Nephron progenitor cell (in vitro differentiated cells): ENCODE measurements around the gene KCNQ1.
A peak's percentile ranks its signal among the peaks of the same experiment; 100 is the strongest.

Experiments used
- DNase-seq: peaks from one replicate; pipeline ENCODE4 v3.0.0; 2021
- H3K27ac Mint-ChIP-seq: 2 replicates; pipeline ENCODE4 v1.8.0; 2021; ENCODE audit warnings: mild to moderate bottlenecking, moderate library complexity, mixed read lengths
- H3K27me3 Mint-ChIP-seq: 2 replicates; pipeline ENCODE4 v1.8.0; 2021; ENCODE audit warnings: mild to moderate bottlenecking, low read depth, mixed read lengths; ENCODE audit not compliant: poor library complexity
- H3K36me3 Mint-ChIP-seq: 2 replicates; pipeline ENCODE4 v1.8.0; 2021; ENCODE audit warnings: low read depth, mixed read lengths
- H3K4me1 Mint-ChIP-seq: 2 replicates; pipeline ENCODE4 v1.8.0; 2021; ENCODE audit warnings: mixed read lengths
- H3K4me3 Mint-ChIP-seq: 2 replicates; pipeline ENCODE4 v1.8.0; 2021; ENCODE audit warnings: mild to moderate bottlenecking, moderate library complexity, mixed read lengths
- H3K9me3 Mint-ChIP-seq: 2 replicates; pipeline ENCODE4 v1.8.0; 2021; ENCODE audit warnings: mild to moderate bottlenecking, moderate library complexity, mixed read lengths
- TF ChIP-seq, protein P1 (sequence below): fragments of 200-600 bp; sonication (generic); IDR thresholded peaks from 2 replicates; pipeline ENCODE4 v1.5.0; 2021; ENCODE audit warnings: antibody characterized with exemption

Gene KCNQ1

DNA sequence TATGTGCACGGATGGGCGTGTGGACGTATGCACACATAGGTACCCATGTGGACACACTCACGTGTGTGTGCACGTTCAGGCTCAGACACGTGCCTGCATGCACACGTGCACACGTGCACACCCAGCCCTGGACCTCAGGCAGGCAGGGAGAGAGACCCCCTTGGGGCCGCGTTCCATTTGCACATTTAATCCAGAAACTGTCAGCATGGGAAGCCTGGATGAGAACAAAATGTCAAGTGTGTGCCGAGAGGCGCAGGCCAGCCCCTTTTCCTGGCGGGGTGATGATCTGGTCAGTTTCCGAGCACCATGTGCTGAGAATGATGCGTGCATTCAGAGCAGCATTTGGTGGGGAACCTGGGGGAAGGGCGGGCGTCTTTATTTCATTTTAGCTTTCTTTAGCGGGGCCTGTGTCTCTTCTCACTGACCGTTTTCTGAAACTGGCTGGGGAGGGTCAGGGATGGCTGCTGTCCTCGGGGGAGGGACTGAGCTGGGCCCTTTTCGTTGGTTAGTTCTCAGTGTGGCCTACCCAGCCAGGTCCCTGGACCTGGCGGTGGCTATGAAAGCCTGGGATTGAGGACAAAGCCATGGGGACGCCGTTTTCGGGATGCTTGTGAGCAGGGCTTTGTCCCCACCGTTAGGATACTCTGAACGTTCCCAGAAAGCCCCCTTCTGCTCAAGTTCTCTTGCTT lies 96.3 kb downstream of the KCNQ1 start:
- Mint-ChIP-seq H3K4me3 (no peak overlapping the region), H3K27ac (no peak overlapping the region), H3K36me3 (no peaks in the 10 kb centered on the region), H3K4me1 (peaks cover 24% of the 10 kb centered on the region), H3K27me3 (peaks cover 12% of the 10 kb centered on the region), H3K9me3 (no peaks in the 10 kb centered on the region)
- TF ChIP-seq, protein P1, sequence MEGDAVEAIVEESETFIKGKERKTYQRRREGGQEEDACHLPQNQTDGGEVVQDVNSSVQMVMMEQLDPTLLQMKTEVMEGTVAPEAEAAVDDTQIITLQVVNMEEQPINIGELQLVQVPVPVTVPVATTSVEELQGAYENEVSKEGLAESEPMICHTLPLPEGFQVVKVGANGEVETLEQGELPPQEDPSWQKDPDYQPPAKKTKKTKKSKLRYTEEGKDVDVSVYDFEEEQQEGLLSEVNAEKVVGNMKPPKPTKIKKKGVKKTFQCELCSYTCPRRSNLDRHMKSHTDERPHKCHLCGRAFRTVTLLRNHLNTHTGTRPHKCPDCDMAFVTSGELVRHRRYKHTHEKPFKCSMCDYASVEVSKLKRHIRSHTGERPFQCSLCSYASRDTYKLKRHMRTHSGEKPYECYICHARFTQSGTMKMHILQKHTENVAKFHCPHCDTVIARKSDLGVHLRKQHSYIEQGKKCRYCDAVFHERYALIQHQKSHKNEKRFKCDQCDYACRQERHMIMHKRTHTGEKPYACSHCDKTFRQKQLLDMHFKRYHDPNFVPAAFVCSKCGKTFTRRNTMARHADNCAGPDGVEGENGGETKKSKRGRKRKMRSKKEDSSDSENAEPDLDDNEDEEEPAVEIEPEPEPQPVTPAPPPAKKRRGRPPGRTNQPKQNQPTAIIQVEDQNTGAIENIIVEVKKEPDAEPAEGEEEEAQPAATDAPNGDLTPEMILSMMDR, result no peak
- no peak for DNase-seq

DNA sequence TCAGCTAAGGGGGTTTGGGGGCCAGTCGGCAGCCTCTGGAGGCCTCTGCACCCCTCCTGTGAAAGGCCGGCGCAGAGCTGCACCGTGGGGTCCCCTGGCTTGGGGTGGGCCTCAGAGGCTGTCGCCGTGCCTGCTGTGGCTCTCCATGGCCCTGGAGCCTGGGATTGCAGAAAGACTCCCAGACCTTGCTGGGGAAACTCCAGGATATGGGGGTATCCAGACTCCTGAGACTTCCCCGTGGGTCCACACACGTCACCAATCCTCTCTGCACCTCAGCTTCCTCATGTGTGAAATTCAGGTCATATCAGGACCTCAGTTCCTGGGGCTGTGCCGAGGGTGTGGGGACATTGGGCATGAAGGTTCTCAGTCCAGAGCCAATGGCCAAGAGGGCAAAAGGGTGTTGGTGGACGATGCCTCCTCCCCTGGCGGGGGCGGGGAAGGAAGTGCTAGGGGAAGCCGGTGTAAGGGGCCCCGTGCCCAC lies 97.1 kb downstream of the KCNQ1 start:
- Mint-ChIP-seq H3K36me3 (no peaks in the 10 kb centered on the region), H3K4me1 (peaks cover 24% of the 10 kb centered on the region), H3K27ac (no peak overlapping the region), H3K27me3 (peaks cover 14% of the 10 kb centered on the region), H3K4me3 (no peak overlapping the region), H3K9me3 (no peaks in the 10 kb centered on the region)
- DNase-seq, result no peak
- TF ChIP-seq, protein P1, result no peak

DNA sequence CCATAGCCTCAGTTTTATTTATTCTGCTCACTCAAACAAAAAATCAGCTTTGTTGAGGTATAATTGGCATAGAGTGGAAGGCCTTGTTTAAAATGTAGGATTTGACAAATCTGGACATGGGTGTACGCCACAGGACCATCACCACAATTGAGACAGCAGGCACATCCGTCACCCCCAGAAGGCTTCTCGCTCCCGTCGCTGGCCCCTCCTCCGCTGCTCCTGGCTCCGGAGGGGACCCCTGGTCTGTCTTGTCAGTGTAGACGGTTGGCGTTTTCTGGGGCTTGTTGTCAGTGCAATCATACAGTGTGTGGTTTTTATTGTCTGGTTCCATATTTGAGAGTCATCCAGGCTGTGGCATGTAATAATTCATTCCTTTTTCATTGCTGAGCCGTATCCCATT lies 97.6 kb downstream of the KCNQ1 start:
- Mint-ChIP-seq H3K4me3 (no peak overlapping the region), H3K27ac (no peak overlapping the region), H3K27me3 (peaks cover 18% of the 10 kb centered on the region), H3K4me1 (peaks cover 24% of the 10 kb centered on the region), H3K36me3 (no peaks in the 10 kb centered on the region), H3K9me3 (no peaks in the 10 kb centered on the region)
- DNase-seq, result no peak
- TF ChIP-seq, protein P1, result no peak

DNA sequence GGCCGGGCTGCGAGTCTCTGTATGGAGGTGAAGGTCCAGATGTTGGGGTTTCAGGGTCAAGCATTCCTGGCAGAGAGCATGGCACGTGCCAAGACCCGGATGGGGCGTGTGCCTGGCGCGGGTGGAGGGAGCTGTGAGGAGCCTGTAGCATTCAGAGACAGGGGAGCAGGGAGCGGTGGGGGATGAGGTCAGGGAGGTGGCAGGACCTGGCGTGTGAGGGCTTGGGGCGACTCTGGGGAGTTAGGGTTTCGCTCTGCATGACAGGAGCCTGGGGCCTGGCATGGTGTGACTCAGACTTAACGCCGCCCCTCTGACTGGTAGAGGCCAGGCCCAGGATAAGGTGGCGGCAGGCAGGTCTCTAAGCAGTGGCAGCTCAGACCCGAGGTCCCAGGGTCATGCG lies 103.0 kb downstream of the KCNQ1 start:
- H3K27ac Mint-ChIP-seq, result peak overlapping the region; percentile 58
- H3K36me3 Mint-ChIP-seq, result peaks cover 14% of the 10 kb centered on the region
- no peak for DNase-seq
- H3K27me3 Mint-ChIP-seq, result peaks cover 34% of the 10 kb centered on the region
- H3K4me3 Mint-ChIP-seq, result no peak overlapping the region
- TF ChIP-seq, protein P1, result no peak
- H3K9me3 Mint-ChIP-seq, result peaks cover 27% of the 10 kb centered on the region
- peaks cover 11% of the 10 kb centered on the region for H3K4me1 Mint-ChIP-seq

DNA sequence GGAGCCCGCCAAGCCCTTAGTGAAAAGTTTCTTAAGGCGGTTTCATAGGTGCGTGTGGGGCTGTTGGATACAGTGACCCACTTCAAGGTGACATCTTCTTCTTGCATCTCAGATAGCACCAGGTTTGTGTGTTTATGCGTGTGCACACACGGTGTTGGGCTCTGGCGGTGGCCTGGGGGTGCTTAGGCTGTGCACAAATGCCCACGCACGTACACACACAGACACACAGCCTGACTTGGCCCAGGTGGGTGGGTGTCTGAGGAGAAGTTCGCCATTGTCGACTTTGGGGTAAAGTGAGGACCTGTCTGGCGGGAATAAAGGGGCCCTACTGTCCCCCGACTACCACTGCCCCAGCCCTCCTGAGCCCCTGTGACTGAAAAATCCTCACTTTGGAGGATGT lies 103.8 kb downstream of the KCNQ1 start:
- TF ChIP-seq, protein P1, result no peak
- H3K27ac Mint-ChIP-seq, result no peak overlapping the region
- no peak for DNase-seq
- peaks cover 11% of the 10 kb centered on the region for H3K4me1 Mint-ChIP-seq
- peaks cover 16% of the 10 kb centered on the region for H3K36me3 Mint-ChIP-seq
- H3K9me3 Mint-ChIP-seq, result peaks cover 31% of the 10 kb centered on the region
- H3K27me3 Mint-ChIP-seq, result peaks cover 38% of the 10 kb centered on the region
- no peak overlapping the region for H3K4me3 Mint-ChIP-seq

DNA sequence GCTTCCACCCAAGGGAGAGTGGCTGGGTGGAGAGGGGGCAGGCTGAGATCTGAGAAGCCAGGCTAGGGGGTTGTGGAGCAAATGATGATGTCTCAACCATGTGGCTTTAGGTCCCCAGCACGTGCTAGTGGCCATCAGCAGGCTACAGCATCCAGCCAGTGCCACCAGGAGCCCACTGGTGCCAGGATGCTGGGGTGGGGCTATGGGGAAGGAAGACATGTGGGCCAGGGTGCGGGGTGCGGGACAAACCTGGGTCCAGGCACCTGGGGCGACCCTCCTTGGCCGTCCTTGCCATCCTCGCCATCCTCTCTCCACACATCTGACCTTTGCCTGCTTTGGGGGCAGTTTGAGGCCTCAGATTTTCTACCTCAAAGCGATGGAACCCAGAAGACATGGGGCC lies 104.3 kb downstream of the KCNQ1 start:
- Mint-ChIP-seq H3K4me3 (no peak overlapping the region), H3K27me3 (peaks cover 38% of the 10 kb centered on the region), H3K36me3 (peaks cover 16% of the 10 kb centered on the region), H3K27ac (no peak overlapping the region), H3K4me1 (peaks cover 14% of the 10 kb centered on the region), H3K9me3 (peaks cover 31% of the 10 kb centered on the region)
- no peak for DNase-seq
- TF ChIP-seq, protein P1, result no peak
